Heart right ventricle (tissue), 16 donors: Measurements from ENCODE around the gene POMT1. TPM values are rescaled to one million over a fixed set of nuclear protein-coding genes. Genes with fewer than 3 reads are reported as not detected.
A peak's percentile ranks its signal among the peaks of the same experiment; 100 is the strongest.

Experiments used
- ATAC-seq, 8 donors: fragments of 200-7000 bp; cut with Tn5 transposase; one replicate each; pipeline ENCODE4 v1.9.1; 2020; ENCODE audit warnings: mild to moderate bottlenecking in 8 of 8, moderate library complexity in 8 of 8, moderate number of reproducible peaks in 1 of 8
- DNase-seq, 2 donors: peaks; one replicate each; pipeline ENCODE4 v3.0.0-alpha.2; 2020
- H3K27ac ChIP-seq, 10 donors: fragments of 200-600 bp; sonication (generic) in 2 of 10; one replicate each; pipeline versions ENCODE4 v1.5.0 to v1.8.0; 2020 to 2022; ENCODE audit warnings: mild to moderate bottlenecking in 3 of 10
- H3K27me3 ChIP-seq, 7 donors: fragments of 200-600 bp; one replicate each; pipeline ENCODE4 v1.8.0; 2021 to 2022; ENCODE audit warnings: mild to moderate bottlenecking in 2 of 7
- H3K36me3 ChIP-seq, 9 donors: fragments of 200-600 bp; sonication (generic) in 1 of 9; one replicate each; pipeline versions ENCODE4 v1.5.0 to v1.8.0; 2020 to 2022; ENCODE audit warnings: mild to moderate bottlenecking in 2 of 9
- H3K4me1 ChIP-seq, 9 donors: fragments of 200-600 bp; sonication (generic) in 1 of 9; one replicate each; pipeline versions ENCODE4 v1.5.0 to v1.8.0; 2020 to 2022; ENCODE audit warnings: mild to moderate bottlenecking in 4 of 9
- H3K4me3 ChIP-seq, 10 donors: fragments of 200-600 bp; sonication (generic) in 2 of 10; one replicate each; pipeline versions ENCODE4 v1.5.0 to v1.8.0; 2020 to 2022; ENCODE audit warnings: mild to moderate bottlenecking in 7 of 10, moderate library complexity in 2 of 10
- H3K9me3 ChIP-seq, 11 donors: fragments of 200-600 bp in 10 of 11; sonication (generic) in 2 of 11; one replicate each; pipeline versions ENCODE4 v1.5.0 to v1.8.0; 2013 to 2022; ENCODE audit warnings: mild to moderate bottlenecking in 2 of 11, control low read depth in 1 of 11, moderate library complexity in 1 of 11
- WGBS, 2 donors: extraction: QIAGEN DNeasy Blood & Tissue Kit; methylation state at CpG; one replicate each; pipeline ENCODE4 v1.1.7; 2013; ENCODE audit warnings: inconsistent platforms in 1 of 2; 5-methylcytosine and 5-hydroxymethylcytosine counted together
- intact Hi-C, 10 donors: fragments of 100-400 bp; cut with DNase I; formaldehyde crosslinking; loops; one replicate each; pipeline versions ENCODE4 v1.11.1 to v1.14.2; 2022
- polyA plus RNA-seq, 2 donors: library from polyadenylated mRNA; stranded (reverse); fragments of 200-250 nt; gene quantifications; one replicate each; pipeline ENCODE4 v1.2.3, GENCODE V29; 2013
- total RNA-seq, 10 donors: library from RNA; stranded (reverse); fragmentation: NEBNext Ultra II Directional in 3 of 10; extraction: Animal tissue kit (Norgen Biotek cat#: 25700) in 3 of 10; gene quantifications; one replicate each; pipeline versions ENCODE4 v1.2.1 to v1.2.4, GENCODE V29; 2021 to 2023
- TF ChIP-seq, protein P1 (sequence below), 9 donors: fragments of 200-600 bp; sonication (generic) in 2 of 9; IDR thresholded peaks; one replicate each; pipeline versions ENCODE4 v1.5.0 to v1.8.0; 2021 to 2022; ENCODE audit warnings: antibody characterized with exemption in 9 of 9, mild to moderate bottlenecking in 5 of 9, moderate library complexity in 1 of 9
- donor health status: Arrhythmogenic right ventricular cardiomyopathy.
- donor health status: ischemic (EF 13 %, LVEDD 7.1; RV severe dilation, severe dysfunction).
- donor health status: healthy with polysubstance abuse.
- donor health status: DM: no; HTN: yes; CAD: no.
- donor health status: DM: no; HTN: no; CAD: no.
- donor health status: ischemic (EF 25% LVEDD 6.9; RV normal size, moderate dysfunction).
- donor health status: ischemic (EF 25% LVEDD 5.7; RV mildly dilated, moderate dysfunction).
- donor health status: healthy.
- donor health status: DM: yes; HTN: yes; CAD: no.
- donor health status: Ischemic cardiomyopathy.
- donor health status: ischemic (EF 35%, LVEDD 5.7; RV mildly dilated, moderate dysfunction).
- donor health status: nonischemic (EF 11% LVEDD 7.7; RV severe dilation, severe dysfunction).
- donor health status: DM: yes; HTN: yes; CAD: no.
- donor health status: PGD.
- donor health status: ischemic (EF 29% LVEDD 5.4; RV normal size, mild dysfunction).
- donor health status: nonischemic (EF 23%, LVEDD 6.1; RV moderate dilation, normal function).

The POMT1 gene
- total and polyA plus RNA-seq, 12 donors = 17.0 to 34.1 (median 21.2) TPM

DNA sequence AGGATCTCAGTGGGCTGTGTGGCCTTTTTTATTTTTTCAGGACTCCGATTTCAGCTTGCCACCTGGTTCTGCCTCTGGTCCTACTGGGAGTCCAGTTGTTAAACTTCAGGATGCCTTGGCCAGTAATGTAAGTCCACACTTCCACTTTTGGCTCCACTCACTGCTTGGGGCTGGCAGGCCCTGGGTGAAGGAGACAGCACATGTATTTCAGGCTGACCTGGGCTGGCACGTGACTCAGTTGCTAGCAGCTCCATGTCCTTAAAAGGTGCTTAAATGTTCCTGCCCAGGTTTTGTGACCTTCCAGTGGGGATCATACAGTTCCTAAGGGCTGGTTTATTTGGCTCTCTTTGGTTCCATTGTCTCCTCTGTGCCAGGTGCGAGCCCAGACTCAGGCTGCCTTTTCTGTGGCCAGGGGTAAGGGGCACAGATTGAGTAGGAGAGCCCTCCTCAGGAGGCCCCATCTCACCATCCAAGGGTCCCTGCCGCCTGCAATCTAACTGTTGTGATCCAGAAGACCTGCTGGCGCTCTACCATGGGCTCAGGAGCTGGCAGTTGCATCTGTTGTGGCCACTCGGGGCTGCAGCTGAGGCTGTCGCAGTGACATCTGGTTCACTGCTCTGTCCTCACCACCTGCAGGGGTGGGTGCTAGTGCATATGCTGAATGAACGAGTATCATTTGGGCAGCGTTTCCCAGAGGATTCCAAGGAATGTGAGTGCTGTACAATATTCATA, 19.2 kb upstream of the POMT1 start:
- 54 to 65% methylated on average over 9 of the region's 9 CpGs for WGBS, 2 donors

DNA sequence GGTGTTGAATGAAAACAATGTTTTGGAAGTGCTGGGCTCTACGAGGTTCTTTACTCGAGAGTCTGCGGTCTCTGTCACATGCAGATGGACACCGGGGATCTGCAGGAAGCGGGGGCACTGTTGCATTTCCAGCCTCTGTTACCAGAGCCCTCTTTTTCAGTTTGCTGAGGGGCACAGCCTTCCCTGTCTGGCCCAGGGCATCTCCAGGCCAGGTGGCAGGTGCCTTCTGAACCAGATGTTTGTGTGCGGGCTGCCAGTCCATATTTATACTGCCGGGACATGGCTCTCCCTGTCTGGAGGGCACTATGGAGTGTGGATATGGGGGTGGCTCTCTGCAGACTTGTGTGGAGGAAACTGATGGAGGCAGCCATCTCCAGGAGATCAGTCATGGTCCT, 18.7 kb upstream of the POMT1 start:
- no peaks in the 10 kb centered on the region for H3K9me3 ChIP-seq
- intact Hi-C loops = loop anchor here in 2 of 10 donors (5.0 kb wide), 2 partner anchors 92 to 112 kb away; partner anchors contain the start of gene PRRC2B (in 1 of the 2)
- H3K27me3 ChIP-seq = no peaks in the 10 kb centered on the region
- peaks cover 2 to 59% (median 24%) of the 10 kb centered on the region in 9 donors for H3K4me1 ChIP-seq
- no peak for ATAC-seq
- DNase-seq = no peak
- TF ChIP-seq, protein P1, sequence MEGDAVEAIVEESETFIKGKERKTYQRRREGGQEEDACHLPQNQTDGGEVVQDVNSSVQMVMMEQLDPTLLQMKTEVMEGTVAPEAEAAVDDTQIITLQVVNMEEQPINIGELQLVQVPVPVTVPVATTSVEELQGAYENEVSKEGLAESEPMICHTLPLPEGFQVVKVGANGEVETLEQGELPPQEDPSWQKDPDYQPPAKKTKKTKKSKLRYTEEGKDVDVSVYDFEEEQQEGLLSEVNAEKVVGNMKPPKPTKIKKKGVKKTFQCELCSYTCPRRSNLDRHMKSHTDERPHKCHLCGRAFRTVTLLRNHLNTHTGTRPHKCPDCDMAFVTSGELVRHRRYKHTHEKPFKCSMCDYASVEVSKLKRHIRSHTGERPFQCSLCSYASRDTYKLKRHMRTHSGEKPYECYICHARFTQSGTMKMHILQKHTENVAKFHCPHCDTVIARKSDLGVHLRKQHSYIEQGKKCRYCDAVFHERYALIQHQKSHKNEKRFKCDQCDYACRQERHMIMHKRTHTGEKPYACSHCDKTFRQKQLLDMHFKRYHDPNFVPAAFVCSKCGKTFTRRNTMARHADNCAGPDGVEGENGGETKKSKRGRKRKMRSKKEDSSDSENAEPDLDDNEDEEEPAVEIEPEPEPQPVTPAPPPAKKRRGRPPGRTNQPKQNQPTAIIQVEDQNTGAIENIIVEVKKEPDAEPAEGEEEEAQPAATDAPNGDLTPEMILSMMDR (IDR thresholded peaks at IDR 0.05) = no peak
- 53 to 67% methylated on average over 7 of the region's 7 CpGs for WGBS, 2 donors
- H3K27ac ChIP-seq = peak overlapping the region; percentile 12 to 88 (median 80)
- H3K36me3 ChIP-seq = peaks cover 0 to 100% (median 82%) of the 10 kb centered on the region in 9 donors
- H3K4me3 ChIP-seq = peak overlapping the region in 4 of 10 donors; percentile 8 to 14 (median 12)

More for the DNA sequence above, 19.2 kb upstream of the POMT1 start:
- peaks cover 2 to 59% (median 24%) of the 10 kb centered on the region in 9 donors for H3K4me1 ChIP-seq
- H3K27me3 ChIP-seq = no peaks in the 10 kb centered on the region
- H3K4me3 ChIP-seq = peak overlapping the region in 1 of 10 donors; percentile 14
- peak overlapping the region; percentile 15 to 88 (median 80) for H3K27ac ChIP-seq
- DNase-seq (peak; percentile 54 to 66), ATAC-seq (peak; percentile 53 to 92 (median 82))
- H3K36me3 ChIP-seq = peaks cover 0 to 100% (median 82%) of the 10 kb centered on the region in 9 donors
- intact Hi-C loops = loop anchor here in 2 of 10 donors (5.0 kb wide), 2 partner anchors 91 to 111 kb away; partner anchors contain the start of gene PRRC2B (in 1 of the 2)
- no peaks in the 10 kb centered on the region for H3K9me3 ChIP-seq
- TF ChIP-seq, protein P1 (IDR thresholded peaks at IDR 0.05) = no peak

DNA sequence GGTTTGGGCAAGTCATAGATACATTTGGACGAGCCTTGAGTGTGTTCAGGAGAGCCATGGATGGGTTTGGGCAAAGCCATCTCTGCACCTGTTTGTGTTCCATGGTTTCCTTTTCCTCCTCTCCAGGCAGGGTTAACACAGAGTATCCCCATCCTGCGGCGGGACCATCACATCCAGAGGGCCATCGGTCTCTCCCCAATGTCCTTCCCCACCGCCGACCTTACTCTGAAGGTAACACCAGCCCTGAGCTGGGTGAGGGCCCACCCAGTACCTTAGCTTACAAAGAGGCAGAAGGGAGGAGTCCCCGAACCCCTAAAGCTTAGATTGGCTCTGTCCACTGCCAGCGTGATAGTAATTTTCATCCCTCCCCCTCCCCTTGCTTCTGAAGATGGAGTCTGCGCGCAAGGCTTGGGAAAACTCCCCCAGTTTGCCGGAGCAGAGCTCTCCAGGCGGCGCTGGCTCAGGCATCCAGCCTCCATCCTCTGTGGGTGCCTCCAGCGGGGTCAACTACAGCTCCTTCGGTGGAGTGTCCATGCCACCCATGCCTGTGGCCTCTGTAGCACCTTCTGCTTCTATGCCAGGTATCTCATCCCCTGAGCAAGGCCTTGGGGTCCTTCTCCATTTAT, 18.0 kb upstream of the POMT1 start:
- Histone ChIP-seq H3K4me3 (peak overlapping the region in 2 of 10 donors; percentile 8 to 14), H3K27me3 (no peaks in the 10 kb centered on the region), H3K9me3 (no peaks in the 10 kb centered on the region), H3K4me1 (peaks cover 2 to 59% (median 24%) of the 10 kb centered on the region in 9 donors), H3K36me3 (peaks cover 0 to 100% (median 83%) of the 10 kb centered on the region in 9 donors), H3K27ac (peak overlapping the region in 9 of 10 donors; percentile 12 to 88 (median 80))
- TF ChIP-seq, protein P1 (IDR thresholded peaks at IDR 0.05) = no peak
- DNase-seq = no peak
- WGBS, 2 donors = 92 to 93% methylated on average over 15 of the region's 15 CpGs
- intact Hi-C loops = loop anchor here in 2 of 10 donors (1.0 to 5.0 kb wide), 3 partner anchors 33 to 112 kb away; partner anchors contain the start of gene PRRC2B (in 1 of the 2)
- no peak for ATAC-seq

DNA sequence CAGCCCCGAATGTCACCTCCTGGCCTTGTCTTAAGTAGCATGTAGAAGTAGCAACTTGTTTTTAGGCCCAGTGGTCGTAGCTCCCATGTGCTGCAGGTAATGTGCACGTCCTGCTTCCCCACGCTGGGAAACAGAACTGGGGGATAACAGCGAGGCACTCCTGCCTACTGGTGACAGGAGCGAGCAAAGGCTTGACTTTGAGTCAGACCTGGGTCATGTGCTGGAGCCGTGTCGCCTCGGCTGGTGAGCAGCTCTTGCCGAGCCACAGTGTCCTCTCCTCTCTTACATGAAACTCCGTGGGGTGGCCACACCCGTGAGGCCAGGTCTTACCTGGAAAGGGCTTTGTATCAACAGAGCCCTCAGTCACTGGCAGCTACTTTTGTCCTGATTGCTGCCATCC, 17.5 kb upstream of the POMT1 start:
- peak overlapping the region in 5 of 10 donors; percentile 8 to 85 (median 79) for H3K27ac ChIP-seq
- peaks cover 2 to 59% (median 24%) of the 10 kb centered on the region in 9 donors for H3K4me1 ChIP-seq
- ATAC-seq = peak in 1 of 8 donors; percentile 8
- peaks cover 0 to 100% (median 83%) of the 10 kb centered on the region in 9 donors for H3K36me3 ChIP-seq
- TF ChIP-seq, protein P1 (IDR thresholded peaks at IDR 0.05) = no peak
- intact Hi-C loops = loop anchor here in 1 of 10 donors (1.0 kb wide), 1 partner anchor 32 kb away; no protein-coding TSS in a partner anchor
- H3K9me3 ChIP-seq = no peaks in the 10 kb centered on the region
- no peak for DNase-seq
- H3K27me3 ChIP-seq = no peaks in the 10 kb centered on the region
- H3K4me3 ChIP-seq = no peak overlapping the region
- WGBS, 2 donors = 83 to 85% methylated on average over 12 of the region's 12 CpGs
